ENCODE measurements around the gene RAD51. TPM values are rescaled to one million over a fixed set of nuclear protein-coding genes. Genes with fewer than 3 reads are reported as not detected.
A peak's percentile ranks its signal among the peaks of the same experiment; 100 is the strongest.

The RAD51 gene
- total and polyA plus RNA-seq, 9 of the 15 experiments (the other 6 are each of a cell fraction or from before 2014, with no cell fraction given), result 16.0 to 63.8 (median 34.6) TPM

- TF ChIP-seq BDP1 (IDR thresholded peaks at IDR 0.05; ENCODE audit: insufficient read depth, insufficient read length) (no peak), KLF13 (tag; IDR thresholded peaks at IDR 0.05; ENCODE audit: borderline replicate concordance, low read depth) (no peak), ZNF408 (CRISPR knock-in tag; IDR thresholded peaks at IDR 0.05; ENCODE audit: low read depth) (no peak), IRF1 (CRISPR knock-in tag; IDR thresholded peaks at IDR 0.05; ENCODE audit: borderline replicate concordance) (peak; percentile 76; the same call in 1 of the 2 replicates), FOXK1 (CRISPR knock-in tag; IDR thresholded peaks at IDR 0.05; ENCODE audit: borderline replicate concordance) (peak; percentile 84; the same call in 1 of the 2 replicates), CTBP1 (IDR thresholded peaks at IDR 0.05; ENCODE audit: borderline replicate concordance) (peak; percentile 57), SPI1 (IDR thresholded peaks at IDR 0.05; ENCODE audit: borderline replicate concordance, low read depth, low read length) (peak; percentile 60; the same call in 1 of the 2 replicates), RAD21 (CRISPR knock-in tag; conservative IDR thresholded peaks at IDR 0.05 in 1 of 2, IDR thresholded peaks at IDR 0.05 in 1 of 2) (peak in 1 of 2 experiments; percentile 17; a peak in 1 of 4 replicates), ZBTB7A (IDR thresholded peaks at IDR 0.05; ENCODE audit: borderline replicate concordance, control insufficient read depth, low read depth, low read length) (no peak), ZMIZ1 (IDR thresholded peaks at IDR 0.05; ENCODE audit: low read depth in 2 of 2, low read length in 2 of 2) (no peak), CBX1 (IDR thresholded peaks at IDR 0.05; ENCODE audit: low read depth) (no peak), JUND (IDR thresholded peaks at IDR 0.05; ENCODE audit: borderline replicate concordance, low read depth, low read length) (no peak), JUND (tag; IDR thresholded peaks at IDR 0.05; ENCODE audit: borderline replicate concordance, low read depth, low read length) (no peak), ZBTB43 (CRISPR knock-in tag; IDR thresholded peaks at IDR 0.05) (peak; percentile 73; the same call in 1 of the 2 replicates), MED1 (CRISPR knock-in tag; IDR thresholded peaks at IDR 0.05; ENCODE audit: borderline replicate concordance) (no peak), FOXP4 (CRISPR knock-in tag; IDR thresholded peaks at IDR 0.05; ENCODE audit: borderline replicate concordance) (peak; percentile 84), RFX1 (IDR thresholded peaks at IDR 0.05) (no peak)
These were observed 68.2 kb downstream of the RAD51 start (continued) for GRCh38 chr15:40762919-40763800.
